HG02571 (cell line): Measurements from ENCODE around the gene ANKS1B.
"Not testable (repeated sequence)": the region's sequence is repeated elsewhere in the genome, so short reads cannot be mapped to it uniquely, and the experiment has no call there.

Experiments used
- ATAC-seq: cut with Tn5 transposase; IDR thresholded peaks from one replicate; pipeline ENCODE4 v1.9.1; 2021; ENCODE audit warnings: mild to moderate bottlenecking, moderate library complexity; ENCODE audit not compliant: unreplicated experiment

ANKS1B gene

GRCh38 chr12:99879439-99879838 is 105.3 kb downstream of the ANKS1B start:
- no peak for ATAC-seq

GRCh38 chr12:99875081-99875480 is 109.7 kb downstream of the ANKS1B start:
- no peak for ATAC-seq

GRCh38 chr12:99870085-99870484 is 114.7 kb downstream of the ANKS1B start:
- no peak for ATAC-seq

GRCh38 chr12:99861731-99862130 is 123.0 kb downstream of the ANKS1B start:
- ATAC-seq: no peak

- ATAC-seq: no peak
Observed at GRCh38 chr12:99859126-99859525, 125.6 kb downstream of the ANKS1B start.

- ATAC-seq: no peak
Observed at GRCh38 chr12:99852666-99853065, 132.1 kb downstream of the ANKS1B start.

- ATAC-seq: no peak
Observed at GRCh38 chr12:99847936-99848335, 136.8 kb downstream of the ANKS1B start.

- ATAC-seq: no peak
Observed at GRCh38 chr12:99834710-99835109, 150.0 kb downstream of the ANKS1B start.

GRCh38 chr12:99833397-99833796 is 151.3 kb downstream of the ANKS1B start:
- ATAC-seq: no peak

GRCh38 chr12:99824900-99825542 is 159.7 kb downstream of the ANKS1B start:
- no peak for ATAC-seq

GRCh38 chr12:99822273-99822672 is 162.5 kb downstream of the ANKS1B start:
- ATAC-seq: no peak

GRCh38 chr12:99810718-99811593 is 173.8 kb downstream of the ANKS1B start:
- no peak for ATAC-seq

- ATAC-seq: no peak
Observed at GRCh38 chr12:99809909-99810308, 174.8 kb downstream of the ANKS1B start.

GRCh38 chr12:99806304-99806703 is 178.4 kb downstream of the ANKS1B start:
- no peak for ATAC-seq

- ATAC-seq: no peak
Observed at GRCh38 chr12:99804715-99805114, 180.0 kb downstream of the ANKS1B start.

GRCh38 chr12:99800605-99801004 is 184.1 kb downstream of the ANKS1B start:
- ATAC-seq: no peak

- ATAC-seq: not testable (repeated sequence)
Observed at GRCh38 chr12:99797931-99798330, 186.8 kb downstream of the ANKS1B start.

GRCh38 chr12:99783421-99783820 is 201.3 kb downstream of the ANKS1B start:
- ATAC-seq: no peak

- ATAC-seq: no peak
Observed at GRCh38 chr12:99772274-99772673, 212.5 kb downstream of the ANKS1B start.

- ATAC-seq: no peak
Observed at GRCh38 chr12:99771659-99772058, 213.1 kb downstream of the ANKS1B start.

- no peak for ATAC-seq
Observed at GRCh38 chr12:99769396-99769980, 215.2 kb downstream of the ANKS1B start.

GRCh38 chr12:99768758-99769157 is 216.0 kb downstream of the ANKS1B start:
- no peak for ATAC-seq
